Measurements from ENCODE around the gene ZSCAN12.

The ZSCAN12 gene

GRCh38 chr6:28353981-28354676 is 45.4 kb downstream of the ZSCAN12 start:
- DNase-seq (ENCODE audit: low read depth) = no peak

DNA sequence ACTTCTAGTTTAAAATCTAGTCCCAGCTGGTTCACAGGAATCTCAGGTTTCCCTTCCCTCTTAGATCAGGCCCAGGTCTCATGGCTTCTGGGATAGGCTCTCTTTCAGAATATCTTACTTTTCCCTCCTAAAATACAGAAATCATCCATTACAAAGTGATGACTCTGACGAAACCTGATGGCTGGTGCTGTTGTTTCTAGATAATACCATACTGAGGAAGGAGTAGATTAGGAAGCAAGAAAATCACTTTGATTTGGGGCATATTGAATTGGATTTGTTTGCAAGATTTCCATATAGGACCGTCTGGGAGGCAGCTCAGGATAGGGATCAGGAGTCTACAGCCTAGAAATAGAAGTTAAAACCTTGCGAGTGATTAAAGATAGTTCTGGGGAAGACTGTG is 46.2 kb downstream of the ZSCAN12 start:
- no peak for DNase-seq (ENCODE audit: low read depth)

- no peak for DNase-seq (ENCODE audit: low read depth)
Measured at GRCh38 chr6:28351493-28351925, 48.0 kb downstream of the ZSCAN12 start.

GRCh38 chr6:28351087-28351486 is 48.5 kb downstream of the ZSCAN12 start:
- DNase-seq (ENCODE audit: low read depth) = no peak

DNA sequence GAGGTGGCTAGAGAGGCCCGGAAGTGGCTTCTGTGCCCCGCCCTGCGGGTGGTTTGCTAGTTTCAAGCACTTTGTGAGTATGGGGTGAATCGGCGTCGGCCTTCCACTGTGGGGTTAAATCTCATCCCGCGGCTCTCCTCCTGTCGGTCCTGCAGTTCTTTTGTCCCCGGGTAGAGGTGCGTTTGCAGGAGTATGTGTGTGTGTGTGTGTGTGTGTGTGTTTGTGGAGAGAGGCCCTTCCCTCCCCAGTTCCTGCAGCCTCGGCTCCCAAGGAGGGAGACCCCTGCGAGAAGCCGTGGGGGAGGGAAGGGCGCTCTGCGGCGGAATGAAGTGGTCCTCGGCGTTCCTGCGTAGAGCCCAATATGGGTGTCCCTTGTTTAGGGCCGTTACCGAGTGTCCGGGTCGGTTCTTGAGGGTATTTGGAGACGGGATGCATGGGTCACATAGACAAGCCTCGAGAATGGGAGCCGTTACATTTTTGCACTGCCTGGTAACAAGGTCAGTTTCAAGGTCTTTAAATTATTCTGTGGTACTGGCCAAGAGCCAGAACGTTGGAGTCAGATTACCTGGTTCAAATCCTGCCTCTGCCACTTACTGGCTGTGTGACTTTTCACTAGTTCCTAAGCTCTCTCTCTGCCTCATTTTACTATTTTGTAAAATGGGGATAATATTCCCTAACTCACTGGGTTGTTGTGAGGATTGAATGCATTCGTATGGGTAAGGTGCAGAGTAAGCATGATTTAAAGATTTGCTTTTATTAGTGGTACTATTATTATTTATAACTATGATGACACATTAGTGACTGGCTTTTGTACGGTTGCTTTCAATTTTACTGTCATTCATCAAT is 49.4 kb downstream of the ZSCAN12 start, which contains the start of gene ZKSCAN3:
TSS of gene ZKSCAN3 (plus strand) at position 56 of the 846 bp plus-strand sequence. CDS start 9,640 bp downstream, outside the sequence.
- DNase-seq (ENCODE audit: low read depth) = peak; percentile 60

- no peak for DNase-seq (ENCODE audit: low read depth)
Measured at GRCh38 chr6:28349344-28349891, 50.1 kb downstream of the ZSCAN12 start.

GRCh38 chr6:28347119-28347518 is 52.4 kb downstream of the ZSCAN12 start:
- DNase-seq (ENCODE audit: low read depth) = no peak

DNA sequence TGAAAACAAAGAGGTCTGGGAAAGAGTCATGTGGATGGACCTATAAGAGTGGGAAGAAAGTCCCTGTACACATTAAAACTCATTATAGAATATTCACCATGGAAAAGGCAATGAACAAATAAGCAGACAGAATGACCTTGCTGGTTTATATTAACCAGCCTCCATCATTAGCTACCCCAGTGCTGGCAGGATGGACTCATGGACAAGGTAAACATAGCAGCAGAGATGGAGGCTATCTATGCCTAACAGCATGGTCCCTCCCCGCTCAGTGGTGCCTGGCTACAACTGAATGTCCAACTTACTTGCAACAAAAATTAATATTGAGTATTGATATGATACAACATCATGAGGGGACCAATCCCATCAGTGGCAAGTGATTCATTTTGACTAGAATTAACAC is 54.3 kb downstream of the ZSCAN12 start:
- DNase-seq (ENCODE audit: low read depth) = no peak

DNA sequence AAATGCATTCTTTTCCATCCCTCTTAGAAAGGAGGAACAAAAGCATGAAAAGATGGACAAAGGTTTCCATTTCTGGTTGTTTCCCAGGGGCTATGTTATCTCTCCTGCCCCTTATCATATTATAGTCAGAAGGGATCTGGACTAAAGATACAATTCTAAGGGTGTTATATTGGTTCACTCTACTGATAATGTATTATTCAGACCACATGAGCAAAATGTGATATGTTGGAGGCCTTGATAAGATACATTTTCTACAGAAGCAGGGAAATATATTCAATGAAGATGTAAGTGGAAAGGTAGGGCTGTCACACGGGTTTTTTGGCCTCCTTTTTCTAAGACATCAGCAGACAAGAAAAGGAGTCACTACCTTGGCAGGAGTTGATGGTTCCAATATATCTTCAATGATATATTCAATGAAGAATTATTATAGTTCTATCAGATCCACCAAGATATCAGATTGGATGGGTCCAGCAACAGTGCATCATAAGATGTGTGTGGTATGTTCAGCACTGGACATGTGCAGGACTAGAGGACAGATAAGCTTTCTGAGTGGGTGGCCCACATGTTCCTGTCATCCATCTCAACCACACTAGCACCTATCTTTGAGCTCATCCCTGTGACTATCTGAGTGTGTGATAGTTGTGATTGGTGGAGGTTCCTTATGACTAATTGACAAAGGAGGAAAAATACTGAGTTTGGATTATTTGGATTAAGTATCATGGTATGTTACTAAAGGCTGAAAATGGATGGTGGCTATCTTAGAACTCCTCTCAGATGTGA is 55.5 kb downstream of the ZSCAN12 start:
- no peak for DNase-seq (ENCODE audit: low read depth)

DNA sequence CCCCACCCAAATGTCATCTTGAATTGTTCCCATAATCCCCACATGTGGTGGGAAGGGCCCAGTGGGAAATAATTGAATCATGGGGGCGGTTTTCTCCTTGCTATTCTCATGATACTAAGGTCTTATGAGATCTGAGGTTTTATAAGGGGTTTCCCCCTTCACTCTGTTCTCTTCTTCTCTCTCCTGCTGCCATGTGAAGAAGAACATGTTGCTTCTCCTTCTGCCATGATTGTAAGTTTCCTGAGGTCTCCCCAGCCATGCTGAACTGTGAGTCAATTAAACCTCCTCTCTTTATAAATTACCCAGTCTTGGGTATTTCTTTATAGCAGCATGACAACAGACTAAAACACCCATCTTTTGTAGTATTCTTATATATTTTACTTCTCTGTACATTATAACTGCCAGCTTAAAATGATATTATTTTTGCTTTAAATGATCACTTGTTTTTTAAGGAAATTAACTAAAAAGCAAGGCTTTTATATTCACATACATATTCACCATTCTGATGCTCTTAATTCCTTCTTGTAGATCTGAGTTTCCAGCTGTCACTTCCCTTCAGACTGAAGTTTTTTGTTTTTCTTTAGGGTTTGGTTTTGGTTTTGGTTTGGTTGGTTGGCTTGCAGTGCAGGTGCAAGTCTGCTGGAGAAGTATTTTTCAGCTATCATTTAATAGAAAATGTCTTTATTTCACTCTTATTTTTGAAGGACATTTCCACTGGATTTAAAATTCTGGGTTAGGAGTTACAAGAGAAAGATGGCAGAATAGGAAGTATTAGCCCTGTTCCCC is 59.0 kb downstream of the ZSCAN12 start:
- DNase-seq (ENCODE audit: low read depth) = no peak

DNA sequence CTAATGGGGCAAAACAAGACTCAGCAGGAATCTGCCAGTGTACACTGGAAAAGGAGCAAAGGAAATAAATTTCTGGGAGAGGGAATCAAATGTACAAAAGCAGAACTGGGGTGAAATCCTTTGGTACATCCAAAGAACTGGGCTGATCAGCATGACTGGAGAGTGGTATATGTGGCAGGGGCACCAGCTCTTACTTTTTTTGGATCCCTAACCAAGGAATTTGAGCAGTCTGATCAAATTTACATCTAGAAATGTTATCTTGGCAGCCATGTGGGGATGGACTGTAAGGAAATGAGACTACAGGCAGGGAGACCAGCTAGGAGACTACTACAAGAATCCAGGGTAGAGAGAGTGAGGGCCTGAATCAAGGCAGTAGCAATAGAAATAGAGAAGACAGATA is 62.4 kb downstream of the ZSCAN12 start:
- DNase-seq (ENCODE audit: low read depth) = no peak

GRCh38 chr6:28336284-28337120 is 63.0 kb downstream of the ZSCAN12 start:
- no peak for DNase-seq (ENCODE audit: low read depth)

- peak; percentile 71 for DNase-seq (ENCODE audit: low read depth)
Measured at GRCh38 chr6:28335564-28336283, 63.8 kb downstream of the ZSCAN12 start, which contains the start of gene ZSCAN31. Gene ZSCAN31, minus strand, starts transcription at chr6:28336148. Its CDS starts 6,465 bp downstream, at chr6:28329683.

GRCh38 chr6:28335040-28335563 is 64.4 kb downstream of the ZSCAN12 start:
- no peak for DNase-seq (ENCODE audit: low read depth)

- no peak for DNase-seq (ENCODE audit: low read depth)
Measured at GRCh38 chr6:28334286-28335039, 65.1 kb downstream of the ZSCAN12 start.

DNA sequence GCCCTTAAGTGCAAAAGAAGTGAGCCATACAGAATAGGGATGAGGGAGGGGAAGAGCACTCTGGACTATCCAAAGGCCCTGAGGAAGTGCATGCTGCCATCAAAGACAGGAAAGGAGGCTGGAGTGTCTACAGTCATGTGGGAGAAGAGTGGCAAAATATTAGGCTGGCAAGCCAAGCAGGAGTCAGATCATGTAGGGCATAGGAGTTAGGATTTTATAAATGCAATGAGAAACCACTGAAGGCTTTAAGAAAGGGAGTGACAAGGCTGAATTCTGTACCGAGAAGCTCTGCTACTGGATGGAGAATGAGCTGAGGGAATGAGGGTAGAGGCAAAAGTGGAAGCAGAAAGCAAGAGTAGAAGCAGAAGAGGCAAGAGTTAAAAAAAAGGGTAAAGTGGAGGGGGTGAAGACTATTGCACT is 65.9 kb downstream of the ZSCAN12 start:
- DNase-seq (ENCODE audit: low read depth) = no peak

DNA sequence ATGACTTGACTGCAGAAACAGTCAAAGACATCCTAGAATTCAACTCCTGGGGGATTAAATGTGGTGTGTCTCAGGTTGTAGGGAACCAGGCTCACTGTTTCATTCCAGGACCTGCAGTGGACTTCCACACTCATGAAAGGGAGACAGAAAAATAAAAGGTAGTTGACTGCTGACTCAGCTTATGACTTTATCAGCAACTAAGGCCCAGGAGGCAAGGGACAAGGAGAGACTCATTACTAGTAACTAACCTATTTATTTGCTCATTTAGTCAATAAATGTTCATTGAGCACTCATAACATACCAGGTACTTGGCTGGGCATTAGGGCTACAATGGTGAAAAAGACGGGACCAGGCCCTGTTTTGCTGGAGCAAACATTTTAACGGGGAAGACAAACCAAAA is 66.5 kb downstream of the ZSCAN12 start:
- DNase-seq (ENCODE audit: low read depth) = no peak

DNA sequence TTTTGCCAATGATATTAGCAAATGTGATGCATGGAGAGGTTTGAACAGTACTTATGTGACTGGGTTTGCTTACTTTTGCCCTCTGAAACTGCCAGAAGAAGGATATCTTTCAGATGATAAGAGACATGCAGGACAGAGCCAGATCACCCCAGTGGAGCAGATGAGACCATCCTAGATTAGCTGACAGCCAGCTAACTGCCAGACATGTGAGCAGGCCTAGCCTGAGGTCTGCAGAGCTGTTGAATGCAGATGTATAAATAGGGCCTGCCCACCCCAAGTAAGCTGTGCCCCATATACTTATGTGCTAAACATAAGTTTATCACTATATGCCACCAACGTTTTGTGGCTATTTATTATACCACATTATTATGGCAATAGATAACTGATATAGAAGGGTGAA is 69.5 kb downstream of the ZSCAN12 start:
- no peak for DNase-seq (ENCODE audit: low read depth)

Data from T-helper 22 cell (primary cell).